Esophagus squamous epithelium (tissue), 4 donors: ENCODE results near the gene SIX3.

ENCODE experiments used
- CTCF ChIP-seq, 6 experiments: fragments of 450-650 bp in 4 of 6; fragments of 200-600 bp in 2 of 6; sonication (generic) in 2 of 6; IDR thresholded peaks; one replicate each; pipeline ENCODE4 v1.5.1; 2016 to 2019; ENCODE audit warnings: antibody characterized with exemption in 6 of 6, mild to moderate bottlenecking in 4 of 6, moderate library complexity in 4 of 6
- POLR2A ChIP-seq, 4 donors: fragments of 450-650 bp; IDR thresholded peaks; one replicate each; pipeline ENCODE4 v1.6.1; 2017; ENCODE audit warnings: antibody characterized with exemption in 4 of 4, mild to moderate bottlenecking in 4 of 4, moderate library complexity in 3 of 4

- TF ChIP-seq CTCF (IDR thresholded peaks at IDR 0.05) (no peak), POLR2A (IDR thresholded peaks at IDR 0.05) (no peak)
Observed at GRCh38 chr2:44994377-44994776, 52.9 kb downstream of the SIX3 start.
